GM23338 (cell line): ENCODE results near the gene FAM20C. TPM values are rescaled to one million over a fixed set of nuclear protein-coding genes. Genes with fewer than 3 reads are reported as not detected.

Experiments used
- ATAC-seq: fragments of 200-7000 bp; cut with Tn5 transposase; 3 replicates; pipeline ENCODE4 v1.9.1; 2020
- DNase-seq: peaks from one replicate; pipeline ENCODE4 v3.0.0-alpha.2; 2015; ENCODE audit warnings: low spot score
- H2AFZ ChIP-seq: fragments of 200-600 bp; sonication (generic); 2 replicates; pipeline ENCODE4 v1.8.0; 2016; ENCODE audit warnings: antibody characterized with exemption, mild to moderate bottlenecking, moderate library complexity
- H3F3A ChIP-seq: fragments of 200-600 bp; sonication (generic); replicated peaks from 2 replicates; pipeline ENCODE4 v1.8.0; 2017; ENCODE audit warnings: antibody characterized with exemption, mixed run types, low read depth
- H3K27ac ChIP-seq: fragments of 200-600 bp; sonication (generic); 2 replicates; pipeline ENCODE4 v1.6.1; 2016; ENCODE audit warnings: low read depth
- H3K27me3 ChIP-seq: fragments of 200-600 bp; sonication (generic); 2 replicates; pipeline ENCODE4 v1.8.0; 2016; ENCODE audit warnings: mild to moderate bottlenecking, mixed run types, moderate library complexity; ENCODE audit not compliant: insufficient read depth
- H3K36me3 ChIP-seq: fragments of 200-600 bp; sonication (generic); 2 replicates; pipeline ENCODE4 v1.8.0; 2016; ENCODE audit warnings: mild to moderate bottlenecking; ENCODE audit not compliant: insufficient read depth
- H3K4me1 ChIP-seq: fragments of 200-600 bp; sonication (generic); 2 replicates; pipeline ENCODE4 v1.8.0; 2016; ENCODE audit warnings: mild to moderate bottlenecking, moderate library complexity; ENCODE audit not compliant: insufficient read depth
- H3K4me2 ChIP-seq: fragments of 200-600 bp; sonication (generic); 2 replicates; pipeline ENCODE4 v1.7.1; 2017; ENCODE audit warnings: mixed run types
- H3K4me3 ChIP-seq: fragments of 200-600 bp; sonication (generic); 2 replicates; pipeline ENCODE4 v1.6.1; 2016; ENCODE audit warnings: mixed run types
- H3K79me2 ChIP-seq: fragments of 200-600 bp; sonication (generic); replicated peaks from 2 replicates; pipeline ENCODE4 v1.8.0; 2017; ENCODE audit warnings: mild to moderate bottlenecking; ENCODE audit not compliant: insufficient read depth
- H3K9me2 ChIP-seq: fragments of 200-600 bp; sonication (generic); 2 replicates; pipeline ENCODE4 v1.8.0; 2017; ENCODE audit not compliant: insufficient read depth
- H4K20me1 ChIP-seq: fragments of 200-600 bp; sonication (generic); replicated peaks from 2 replicates; pipeline ENCODE4 v1.8.0; 2017; ENCODE audit warnings: mild to moderate bottlenecking; ENCODE audit not compliant: insufficient read depth
- H3K27ac Mint-ChIP-seq: 2 replicates; pipeline ENCODE4 v1.8.0; 2020; ENCODE audit warnings: inconsistent platforms, mild to moderate bottlenecking, moderate library complexity, mixed read lengths
- H3K27me3 Mint-ChIP-seq: 3 replicates; pipeline ENCODE4 v1.8.0; 2022; ENCODE audit warnings: low read depth, mild to moderate bottlenecking, moderate library complexity, mixed read lengths, inconsistent platforms; ENCODE audit not compliant: insufficient read depth, poor library complexity
- H3K36me3 Mint-ChIP-seq: 3 replicates; pipeline ENCODE4 v1.8.0; 2021; ENCODE audit warnings: low read depth, mild to moderate bottlenecking, inconsistent platforms, moderate library complexity, mixed read lengths
- H3K4me1 Mint-ChIP-seq: 3 replicates; pipeline ENCODE4 v1.8.0; 2020; ENCODE audit warnings: mild to moderate bottlenecking, inconsistent platforms, mixed read lengths
- H3K4me3 Mint-ChIP-seq: 3 replicates; pipeline ENCODE4 v1.8.0; 2021; ENCODE audit warnings: moderate library complexity, mild to moderate bottlenecking, inconsistent platforms, mixed read lengths
- H3K9me3 Mint-ChIP-seq: 3 replicates; pipeline ENCODE4 v1.8.0; 2020; ENCODE audit warnings: moderate library complexity, mild to moderate bottlenecking, inconsistent platforms, mixed read lengths
- EZH2 ChIP-seq: fragments of 200-600 bp; sonication (generic); IDR thresholded peaks from one replicate; pipeline ENCODE4 v1.8.0; 2017; ENCODE audit warnings: antibody characterized with exemption, mild to moderate bottlenecking, low read depth; ENCODE audit not compliant: unreplicated experiment
- EZH2phosphoT487 ChIP-seq: fragments of 200-600 bp; sonication (generic); IDR thresholded peaks from one replicate; pipeline ENCODE4 v1.8.1; 2018; ENCODE audit warnings: antibody characterized with exemption; ENCODE audit not compliant: unreplicated experiment
- JUNB ChIP-seq: IDR thresholded peaks from one replicate; pipeline ENCODE4 v1.6.1; 2016; ENCODE audit warnings: antibody characterized with exemption; ENCODE audit not compliant: unreplicated experiment
- NANOG ChIP-seq: IDR thresholded peaks from 2 replicates; pipeline ENCODE4 v1.6.1; 2016; ENCODE audit warnings: antibody characterized with exemption, borderline replicate concordance
- POLR2AphosphoS5 ChIP-seq: IDR thresholded peaks from 2 replicates; pipeline ENCODE4 v1.6.1; 2016; ENCODE audit warnings: antibody characterized with exemption, low read depth
- STAT1 ChIP-seq: IDR thresholded peaks from one replicate; pipeline ENCODE4 v1.6.1; 2016; ENCODE audit warnings: antibody characterized with exemption; ENCODE audit not compliant: unreplicated experiment
- ZNF331 ChIP-seq: fragments of 250-450 bp; sonication (Bioruptor Pico); IDR thresholded peaks from 2 replicates; pipeline ENCODE4 v1.5.0; 2020; ENCODE audit warnings: low read depth, mild to moderate bottlenecking, moderate library complexity
- polyA plus RNA-seq: library from polyadenylated mRNA; unstranded; fragments of >200 nt; fragmentation: Nextera tagmentation; extraction: Ambion mirVana; gene quantifications from 2 replicates; pipeline ENCODE4 v1.2.1, GENCODE V29; 2016
- total RNA-seq: library from RNA; depleted of rRNA; stranded (reverse); fragments of >200 nt; shearing (Covaris generic); gene quantifications from 2 replicates; pipeline ENCODE4 v1.2.3, GENCODE V29; 2014
- TF ChIP-seq, protein P1 (sequence below): IDR thresholded peaks from one replicate; pipeline ENCODE4 v1.6.1; 2018; ENCODE audit warnings: antibody characterized with exemption; ENCODE audit not compliant: unreplicated experiment
- TF ChIP-seq, protein P2 (sequence below), 2 experiments: fragments of 200-600 bp in 1 of 2; sonication (generic) in 1 of 2; conservative IDR thresholded peaks; 2 replicates each; pipeline versions ENCODE4 v1.5.1 to v1.6.1; 2016 to 2017; ENCODE audit warnings: antibody characterized with exemption in 2 of 2, low read depth in 2 of 2, mild to moderate bottlenecking in 2 of 2, moderate library complexity in 1 of 2

Gene FAM20C
- total and polyA plus RNA-seq, 2 experiments from 2014 or later, result 7.6 to 24.8 TPM

DNA sequence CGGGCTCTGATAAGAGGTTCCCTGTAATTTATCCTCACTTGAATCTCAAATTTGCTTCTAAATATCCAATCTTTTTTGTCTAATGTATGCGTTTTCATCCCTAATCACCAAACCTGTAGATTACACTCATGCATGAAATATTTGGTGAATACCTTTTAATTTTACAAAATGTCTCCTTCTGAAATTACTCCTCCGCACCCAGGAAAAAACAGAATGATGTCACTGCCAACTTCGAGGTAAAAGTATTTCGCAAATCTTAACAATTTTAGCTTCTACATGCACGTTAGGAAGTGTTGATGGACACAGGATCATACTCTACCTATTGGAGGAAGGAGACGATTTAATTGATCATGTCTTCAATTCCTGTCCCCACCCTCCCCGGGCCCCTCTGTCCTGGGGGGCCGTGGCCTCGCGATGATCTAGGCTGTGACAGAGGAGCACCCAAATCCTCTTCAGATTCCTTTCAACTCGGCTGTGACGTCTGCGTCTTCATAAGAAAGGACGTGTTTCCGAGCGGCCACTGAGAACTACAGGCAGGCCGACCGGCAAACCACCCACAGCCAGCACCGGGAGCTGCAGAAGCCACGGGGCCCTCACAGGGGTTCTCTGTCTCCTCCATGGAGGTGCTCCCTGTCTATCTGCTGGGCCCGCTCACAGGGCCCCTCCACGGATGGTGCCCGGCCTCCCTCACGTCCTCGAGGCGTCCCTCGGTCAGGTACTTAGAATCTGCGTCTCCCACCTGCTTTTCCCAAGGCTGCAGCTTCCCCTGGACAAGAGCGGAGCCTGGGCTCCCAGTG is 8.7 kb upstream of the FAM20C start (continued):
- TF ChIP-seq, protein P1, sequence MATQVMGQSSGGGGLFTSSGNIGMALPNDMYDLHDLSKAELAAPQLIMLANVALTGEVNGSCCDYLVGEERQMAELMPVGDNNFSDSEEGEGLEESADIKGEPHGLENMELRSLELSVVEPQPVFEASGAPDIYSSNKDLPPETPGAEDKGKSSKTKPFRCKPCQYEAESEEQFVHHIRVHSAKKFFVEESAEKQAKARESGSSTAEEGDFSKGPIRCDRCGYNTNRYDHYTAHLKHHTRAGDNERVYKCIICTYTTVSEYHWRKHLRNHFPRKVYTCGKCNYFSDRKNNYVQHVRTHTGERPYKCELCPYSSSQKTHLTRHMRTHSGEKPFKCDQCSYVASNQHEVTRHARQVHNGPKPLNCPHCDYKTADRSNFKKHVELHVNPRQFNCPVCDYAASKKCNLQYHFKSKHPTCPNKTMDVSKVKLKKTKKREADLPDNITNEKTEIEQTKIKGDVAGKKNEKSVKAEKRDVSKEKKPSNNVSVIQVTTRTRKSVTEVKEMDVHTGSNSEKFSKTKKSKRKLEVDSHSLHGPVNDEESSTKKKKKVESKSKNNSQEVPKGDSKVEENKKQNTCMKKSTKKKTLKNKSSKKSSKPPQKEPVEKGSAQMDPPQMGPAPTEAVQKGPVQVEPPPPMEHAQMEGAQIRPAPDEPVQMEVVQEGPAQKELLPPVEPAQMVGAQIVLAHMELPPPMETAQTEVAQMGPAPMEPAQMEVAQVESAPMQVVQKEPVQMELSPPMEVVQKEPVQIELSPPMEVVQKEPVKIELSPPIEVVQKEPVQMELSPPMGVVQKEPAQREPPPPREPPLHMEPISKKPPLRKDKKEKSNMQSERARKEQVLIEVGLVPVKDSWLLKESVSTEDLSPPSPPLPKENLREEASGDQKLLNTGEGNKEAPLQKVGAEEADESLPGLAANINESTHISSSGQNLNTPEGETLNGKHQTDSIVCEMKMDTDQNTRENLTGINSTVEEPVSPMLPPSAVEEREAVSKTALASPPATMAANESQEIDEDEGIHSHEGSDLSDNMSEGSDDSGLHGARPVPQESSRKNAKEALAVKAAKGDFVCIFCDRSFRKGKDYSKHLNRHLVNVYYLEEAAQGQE, result no peak
- TF ChIP-seq ZNF331 (CRISPR knock-in tag) (no peak), JUNB (no peak)

DNA sequence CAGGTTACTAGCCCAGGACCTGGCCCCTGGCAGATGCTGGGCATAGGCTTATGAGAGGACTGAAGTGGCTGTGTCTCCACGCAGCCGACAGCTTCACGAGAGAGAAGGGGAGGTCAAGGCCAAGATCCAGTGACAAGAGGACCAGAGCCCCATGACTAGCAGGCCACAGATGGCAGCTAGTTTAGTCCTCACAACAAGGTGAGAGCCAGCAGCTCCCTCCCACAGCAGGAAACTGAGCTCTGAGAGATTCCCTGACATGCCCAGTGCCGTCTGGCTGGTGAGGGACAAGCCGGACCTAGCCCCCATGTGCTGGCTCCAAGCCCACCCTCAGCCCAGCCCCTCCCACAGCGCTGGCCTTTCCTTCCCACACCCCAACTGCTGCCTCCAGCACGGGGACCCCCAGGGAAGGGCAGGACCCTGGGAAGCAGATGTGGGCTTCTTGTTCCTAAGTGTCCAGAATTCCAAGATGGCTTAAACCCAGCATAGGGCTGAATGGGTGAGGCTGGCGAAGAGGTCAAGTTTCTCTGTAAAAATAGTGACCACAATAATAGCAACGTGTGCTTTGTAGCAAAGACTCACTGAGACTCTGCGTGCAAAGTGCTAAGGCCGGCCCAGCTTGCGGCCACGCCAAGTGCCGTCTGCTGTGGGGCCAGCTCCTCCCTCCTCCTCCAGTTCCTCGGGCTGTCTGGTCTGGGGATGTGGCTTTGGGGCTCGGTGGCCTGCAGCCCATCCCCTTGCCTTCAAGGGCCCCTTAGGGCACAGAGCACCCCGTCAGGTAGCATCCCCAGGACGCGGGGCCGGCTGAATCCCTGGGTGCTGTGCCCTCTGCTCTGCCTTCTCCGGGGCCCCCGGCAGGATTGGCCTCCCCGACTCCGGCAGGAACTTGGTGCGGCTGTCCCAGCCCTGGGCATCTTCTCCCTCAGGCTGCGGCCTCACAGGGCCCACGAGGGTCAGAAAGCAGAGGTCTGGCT is 7.8 kb upstream of the FAM20C start:
- no peak for ATAC-seq
- peaks cover 5% of the 10 kb centered on the region; the same call in 1 of the 3 replicates for H3K9me3 Mint-ChIP-seq
- Histone ChIP-seq H3K79me2 (no peaks in the 10 kb centered on the region), H3K9me2 (no peaks in the 10 kb centered on the region), H3F3A (peaks cover under 1% of the 10 kb centered on the region; the same call in 1 of the 2 replicates), H4K20me1 (no peaks in the 10 kb centered on the region), H3K27ac (no peak overlapping the region), H3K27me3 (no peaks in the 10 kb centered on the region), H3K4me3 (no peak overlapping the region), H3K36me3 (no peaks in the 10 kb centered on the region), H3K4me2 (no peak overlapping the region), H3K4me1 (peaks cover 14% of the 10 kb centered on the region), H2AFZ (no peak overlapping the region)
- H3K27me3 Mint-ChIP-seq, result peaks cover 21% of the 10 kb centered on the region
- H3K4me1 Mint-ChIP-seq, result peaks cover 36% of the 10 kb centered on the region
- DNase-seq, result no peak
- no peak overlapping the region for H3K27ac Mint-ChIP-seq
- H3K36me3 Mint-ChIP-seq, result peaks cover 3% of the 10 kb centered on the region; the same call in 2 of the 3 replicates
- no peak overlapping the region for H3K4me3 Mint-ChIP-seq
- no peak for TF ChIP-seq STAT1
- TF ChIP-seq, protein P1, result no peak
- TF ChIP-seq EZH2, result no peak
- TF ChIP-seq ZNF331 (CRISPR knock-in tag), result no peak
- TF ChIP-seq NANOG, result no peak
- TF ChIP-seq, protein P2, sequence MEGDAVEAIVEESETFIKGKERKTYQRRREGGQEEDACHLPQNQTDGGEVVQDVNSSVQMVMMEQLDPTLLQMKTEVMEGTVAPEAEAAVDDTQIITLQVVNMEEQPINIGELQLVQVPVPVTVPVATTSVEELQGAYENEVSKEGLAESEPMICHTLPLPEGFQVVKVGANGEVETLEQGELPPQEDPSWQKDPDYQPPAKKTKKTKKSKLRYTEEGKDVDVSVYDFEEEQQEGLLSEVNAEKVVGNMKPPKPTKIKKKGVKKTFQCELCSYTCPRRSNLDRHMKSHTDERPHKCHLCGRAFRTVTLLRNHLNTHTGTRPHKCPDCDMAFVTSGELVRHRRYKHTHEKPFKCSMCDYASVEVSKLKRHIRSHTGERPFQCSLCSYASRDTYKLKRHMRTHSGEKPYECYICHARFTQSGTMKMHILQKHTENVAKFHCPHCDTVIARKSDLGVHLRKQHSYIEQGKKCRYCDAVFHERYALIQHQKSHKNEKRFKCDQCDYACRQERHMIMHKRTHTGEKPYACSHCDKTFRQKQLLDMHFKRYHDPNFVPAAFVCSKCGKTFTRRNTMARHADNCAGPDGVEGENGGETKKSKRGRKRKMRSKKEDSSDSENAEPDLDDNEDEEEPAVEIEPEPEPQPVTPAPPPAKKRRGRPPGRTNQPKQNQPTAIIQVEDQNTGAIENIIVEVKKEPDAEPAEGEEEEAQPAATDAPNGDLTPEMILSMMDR (conservative IDR thresholded peaks at IDR 0.05; ENCODE audit: low read depth in 2 of 2), result no peak
- no peak for TF ChIP-seq EZH2phosphoT487
- TF ChIP-seq POLR2AphosphoS5, result no peak
